GM23338 (cell line): ENCODE data around the gene LAMC3. TPM values are rescaled to one million over a fixed set of nuclear protein-coding genes. Genes with fewer than 3 reads are reported as not detected.
A peak's percentile ranks its signal among the peaks of the same experiment; 100 is the strongest.

ENCODE experiments used
- ATAC-seq: fragments of 200-7000 bp; cut with Tn5 transposase; 3 replicates; pipeline ENCODE4 v1.9.1; 2020
- DNase-seq: peaks from one replicate; pipeline ENCODE4 v3.0.0-alpha.2; 2015; ENCODE audit warnings: low spot score
- H2AFZ ChIP-seq: fragments of 200-600 bp; sonication (generic); 2 replicates; pipeline ENCODE4 v1.8.0; 2016; ENCODE audit warnings: antibody characterized with exemption, mild to moderate bottlenecking, moderate library complexity
- H3F3A ChIP-seq: fragments of 200-600 bp; sonication (generic); replicated peaks from 2 replicates; pipeline ENCODE4 v1.8.0; 2017; ENCODE audit warnings: antibody characterized with exemption, mixed run types, low read depth
- H3K27ac ChIP-seq: fragments of 200-600 bp; sonication (generic); 2 replicates; pipeline ENCODE4 v1.6.1; 2016; ENCODE audit warnings: low read depth
- H3K27me3 ChIP-seq: fragments of 200-600 bp; sonication (generic); 2 replicates; pipeline ENCODE4 v1.8.0; 2016; ENCODE audit warnings: mild to moderate bottlenecking, mixed run types, moderate library complexity; ENCODE audit not compliant: insufficient read depth
- H3K36me3 ChIP-seq: fragments of 200-600 bp; sonication (generic); 2 replicates; pipeline ENCODE4 v1.8.0; 2016; ENCODE audit warnings: mild to moderate bottlenecking; ENCODE audit not compliant: insufficient read depth
- H3K4me1 ChIP-seq: fragments of 200-600 bp; sonication (generic); 2 replicates; pipeline ENCODE4 v1.8.0; 2016; ENCODE audit warnings: mild to moderate bottlenecking, moderate library complexity; ENCODE audit not compliant: insufficient read depth
- H3K4me2 ChIP-seq: fragments of 200-600 bp; sonication (generic); 2 replicates; pipeline ENCODE4 v1.7.1; 2017; ENCODE audit warnings: mixed run types
- H3K4me3 ChIP-seq: fragments of 200-600 bp; sonication (generic); 2 replicates; pipeline ENCODE4 v1.6.1; 2016; ENCODE audit warnings: mixed run types
- H3K79me2 ChIP-seq: fragments of 200-600 bp; sonication (generic); replicated peaks from 2 replicates; pipeline ENCODE4 v1.8.0; 2017; ENCODE audit warnings: mild to moderate bottlenecking; ENCODE audit not compliant: insufficient read depth
- H3K9me2 ChIP-seq: fragments of 200-600 bp; sonication (generic); 2 replicates; pipeline ENCODE4 v1.8.0; 2017; ENCODE audit not compliant: insufficient read depth
- H4K20me1 ChIP-seq: fragments of 200-600 bp; sonication (generic); replicated peaks from 2 replicates; pipeline ENCODE4 v1.8.0; 2017; ENCODE audit warnings: mild to moderate bottlenecking; ENCODE audit not compliant: insufficient read depth
- H3K27ac Mint-ChIP-seq: 2 replicates; pipeline ENCODE4 v1.8.0; 2020; ENCODE audit warnings: inconsistent platforms, mild to moderate bottlenecking, moderate library complexity, mixed read lengths
- H3K27me3 Mint-ChIP-seq: 3 replicates; pipeline ENCODE4 v1.8.0; 2022; ENCODE audit warnings: low read depth, mild to moderate bottlenecking, moderate library complexity, mixed read lengths, inconsistent platforms; ENCODE audit not compliant: insufficient read depth, poor library complexity
- H3K36me3 Mint-ChIP-seq: 3 replicates; pipeline ENCODE4 v1.8.0; 2021; ENCODE audit warnings: low read depth, mild to moderate bottlenecking, inconsistent platforms, moderate library complexity, mixed read lengths
- H3K4me1 Mint-ChIP-seq: 3 replicates; pipeline ENCODE4 v1.8.0; 2020; ENCODE audit warnings: mild to moderate bottlenecking, inconsistent platforms, mixed read lengths
- H3K4me3 Mint-ChIP-seq: 3 replicates; pipeline ENCODE4 v1.8.0; 2021; ENCODE audit warnings: moderate library complexity, mild to moderate bottlenecking, inconsistent platforms, mixed read lengths
- H3K9me3 Mint-ChIP-seq: 3 replicates; pipeline ENCODE4 v1.8.0; 2020; ENCODE audit warnings: moderate library complexity, mild to moderate bottlenecking, inconsistent platforms, mixed read lengths
- CREB1 ChIP-seq: fragments of 250-450 bp; sonication (Bioruptor Pico); IDR thresholded peaks from 2 replicates; pipeline ENCODE4 v1.5.0; 2020; ENCODE audit warnings: low read depth, mild to moderate bottlenecking, moderate library complexity
- ETS1 ChIP-seq: IDR thresholded peaks from 2 replicates; pipeline ENCODE4 v1.6.1; 2016; ENCODE audit warnings: antibody characterized with exemption
- NANOG ChIP-seq: IDR thresholded peaks from 2 replicates; pipeline ENCODE4 v1.6.1; 2016; ENCODE audit warnings: antibody characterized with exemption, borderline replicate concordance
- POLR2AphosphoS5 ChIP-seq: IDR thresholded peaks from 2 replicates; pipeline ENCODE4 v1.6.1; 2016; ENCODE audit warnings: antibody characterized with exemption, low read depth
- ZNF331 ChIP-seq: fragments of 250-450 bp; sonication (Bioruptor Pico); IDR thresholded peaks from 2 replicates; pipeline ENCODE4 v1.5.0; 2020; ENCODE audit warnings: low read depth, mild to moderate bottlenecking, moderate library complexity
- ZNF462 ChIP-seq: fragments of 250-450 bp; sonication (Bioruptor Pico); IDR thresholded peaks from 2 replicates; pipeline ENCODE4 v1.5.0; 2020; ENCODE audit warnings: mild to moderate bottlenecking, moderate library complexity
- polyA plus RNA-seq: library from polyadenylated mRNA; unstranded; fragments of >200 nt; fragmentation: Nextera tagmentation; extraction: Ambion mirVana; gene quantifications from 2 replicates; pipeline ENCODE4 v1.2.1, GENCODE V29; 2016
- total RNA-seq: library from RNA; depleted of rRNA; stranded (reverse); fragments of >200 nt; shearing (Covaris generic); gene quantifications from 2 replicates; pipeline ENCODE4 v1.2.3, GENCODE V29; 2014

Gene LAMC3
- total and polyA plus RNA-seq, 2 experiments from 2014 or later, result 9.0 to 27.4 TPM

- peaks cover 13% of the 10 kb centered on the region for H3K27me3 Mint-ChIP-seq
- Histone ChIP-seq H3K9me2 (no peaks in the 10 kb centered on the region), H3K4me1 (no peaks in the 10 kb centered on the region), H3K36me3 (no peaks in the 10 kb centered on the region), H2AFZ (no peak overlapping the region), H3K79me2 (no peaks in the 10 kb centered on the region), H4K20me1 (no peaks in the 10 kb centered on the region), H3K4me3 (no peak overlapping the region), H3K27ac (no peak overlapping the region), H3K27me3 (no peaks in the 10 kb centered on the region), H3F3A (no peaks in the 10 kb centered on the region), H3K4me2 (no peak overlapping the region)
- H3K27ac Mint-ChIP-seq, result no peak overlapping the region
- no peak for DNase-seq
- TF ChIP-seq CREB1 (CRISPR knock-in tag) (no peak), POLR2AphosphoS5 (no peak), NANOG (no peak), ETS1 (no peak), ZNF462 (CRISPR knock-in tag) (no peak)
- no peaks in the 10 kb centered on the region for H3K9me3 Mint-ChIP-seq
- no peak for ATAC-seq
- H3K4me3 Mint-ChIP-seq, result no peak overlapping the region
- no peaks in the 10 kb centered on the region for H3K36me3 Mint-ChIP-seq
- peaks cover 8% of the 10 kb centered on the region; the same call in 1 of the 3 replicates for H3K4me1 Mint-ChIP-seq
Measured at GRCh38 chr9:130983359-130983670, 25.7 kb upstream of the LAMC3 start.

GRCh38 chr9:130983970-130984369, 25.0 kb upstream of the LAMC3 start:
- Mint-ChIP-seq H3K4me3 (no peak overlapping the region), H3K36me3 (no peaks in the 10 kb centered on the region), H3K27ac (no peak overlapping the region), H3K27me3 (peaks cover 13% of the 10 kb centered on the region), H3K4me1 (peaks cover 8% of the 10 kb centered on the region; the same call in 1 of the 3 replicates), H3K9me3 (no peaks in the 10 kb centered on the region)
- no peaks in the 10 kb centered on the region for H3K27me3 ChIP-seq
- no peaks in the 10 kb centered on the region for H3K36me3 ChIP-seq
- ATAC-seq (no peak), DNase-seq (no peak)
- H3K4me2 ChIP-seq, result no peak overlapping the region
- H3K4me1 ChIP-seq, result no peaks in the 10 kb centered on the region
- peak overlapping the region; percentile 47; the same call in 1 of the 2 replicates for H2AFZ ChIP-seq
- no peaks in the 10 kb centered on the region for H3K9me2 ChIP-seq
- H4K20me1 ChIP-seq, result no peaks in the 10 kb centered on the region
- H3K27ac ChIP-seq, result no peak overlapping the region
- H3F3A ChIP-seq, result no peaks in the 10 kb centered on the region
- H3K4me3 ChIP-seq, result no peak overlapping the region
- H3K79me2 ChIP-seq, result no peaks in the 10 kb centered on the region
- no peak for TF ChIP-seq ETS1
- no peak for TF ChIP-seq ZNF331 (CRISPR knock-in tag)
